BE2C (cell line): ENCODE measurements around the gene DYNC1H1.
"Not testable (repeated sequence)": the region's sequence is repeated elsewhere in the genome, so short reads cannot be mapped to it uniquely, and the experiment has no call there.

ENCODE experiments used
- DNase-seq: peaks from one replicate; pipeline ENCODE4 v3.0.0-alpha.2; 2020
- H3K27me3 ChIP-seq: fragments of 250-450 bp; sonication (Bioruptor Pico); 2 replicates; pipeline ENCODE4 v1.5.1; 2020; ENCODE audit warnings: mild to moderate bottlenecking
- H3K36me3 ChIP-seq: fragments of 250-450 bp; sonication (Bioruptor Pico); 2 replicates; pipeline ENCODE4 v1.5.1; 2020; ENCODE audit warnings: mild to moderate bottlenecking
- H3K4me1 ChIP-seq: fragments of 250-450 bp; sonication (Bioruptor Pico); 2 replicates; pipeline ENCODE4 v1.5.1; 2020
- H3K4me3 ChIP-seq: 2 replicates; pipeline ENCODE4 v1.5.1; 2011; ENCODE audit warnings: low read depth, low read length
- H3K9me3 ChIP-seq: fragments of 250-450 bp; sonication (Bioruptor Pico); 2 replicates; pipeline ENCODE4 v1.5.1; 2020
- CTCF ChIP-seq: IDR thresholded peaks from 2 replicates; pipeline ENCODE4 v1.5.1; 2012; ENCODE audit warnings: mild to moderate bottlenecking, low read depth, low read length

Gene DYNC1H1

DNA sequence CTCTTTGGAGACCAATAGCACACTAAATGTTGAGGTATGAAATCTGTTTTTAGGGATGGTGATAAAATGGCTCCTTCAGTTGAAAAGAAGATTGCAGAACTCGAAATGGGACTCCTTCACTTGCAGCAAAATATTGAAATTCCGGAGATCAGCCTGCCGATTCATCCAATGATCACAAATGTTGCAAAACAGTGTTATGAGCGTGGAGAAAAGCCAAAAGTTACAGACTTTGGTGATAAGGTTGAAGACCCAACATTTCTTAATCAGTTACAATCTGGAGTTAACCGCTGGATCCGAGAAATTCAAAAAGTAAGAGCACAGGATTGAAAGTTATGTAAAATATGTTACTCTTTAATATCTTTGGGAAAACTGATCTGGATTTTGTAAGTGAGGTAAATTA, 15.3 kb downstream of the DYNC1H1 start:
- Histone ChIP-seq H3K4me1 (no peaks in the 10 kb centered on the region), H3K4me3 (no peak overlapping the region), H3K9me3 (no peaks in the 10 kb centered on the region), H3K36me3 (peaks cover 92% of the 10 kb centered on the region), H3K27me3 (no peaks in the 10 kb centered on the region)
- TF ChIP-seq CTCF = no peak
- no peak for DNase-seq

GRCh38 chr14:101980251-101980650, 15.9 kb downstream of the DYNC1H1 start:
- no peaks in the 10 kb centered on the region for H3K27me3 ChIP-seq
- H3K36me3 ChIP-seq = peaks cover 90% of the 10 kb centered on the region
- no peak for DNase-seq
- H3K9me3 ChIP-seq = no peaks in the 10 kb centered on the region
- no peaks in the 10 kb centered on the region for H3K4me1 ChIP-seq
- H3K4me3 ChIP-seq = no peak overlapping the region
- TF ChIP-seq CTCF = no peak

DNA sequence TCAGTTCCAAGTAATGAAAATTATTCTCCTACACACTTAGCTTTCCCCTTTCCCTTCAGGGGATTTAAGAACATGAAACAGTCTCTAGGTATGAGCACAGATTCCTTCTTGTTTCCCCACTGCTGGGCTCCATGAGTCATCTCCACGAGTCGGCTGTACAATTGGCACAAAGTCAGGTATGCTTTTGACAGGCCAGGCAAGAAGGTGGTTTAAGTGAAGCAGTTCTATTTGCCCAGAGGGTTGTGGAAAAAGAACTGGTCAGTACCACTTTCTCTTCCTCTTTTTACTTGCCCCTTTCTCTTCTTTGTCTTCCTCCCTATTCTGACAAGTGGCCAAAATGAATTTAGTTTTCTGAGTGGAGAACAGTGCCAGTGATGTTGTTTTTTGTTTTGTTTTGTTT, 16.3 kb downstream of the DYNC1H1 start:
- no peak for DNase-seq
- H3K4me1 ChIP-seq = no peaks in the 10 kb centered on the region
- peaks cover 90% of the 10 kb centered on the region for H3K36me3 ChIP-seq
- H3K9me3 ChIP-seq = no peaks in the 10 kb centered on the region
- no peak overlapping the region for H3K4me3 ChIP-seq
- TF ChIP-seq CTCF = no peak
- H3K27me3 ChIP-seq = no peaks in the 10 kb centered on the region

- no peak for TF ChIP-seq CTCF
- DNase-seq = no peak
- Histone ChIP-seq H3K4me1 (no peaks in the 10 kb centered on the region), H3K9me3 (no peaks in the 10 kb centered on the region), H3K27me3 (no peaks in the 10 kb centered on the region), H3K4me3 (no peak overlapping the region), H3K36me3 (peaks cover 90% of the 10 kb centered on the region)
Observed at GRCh38 chr14:101982621-101983020, 18.2 kb downstream of the DYNC1H1 start.

DNA sequence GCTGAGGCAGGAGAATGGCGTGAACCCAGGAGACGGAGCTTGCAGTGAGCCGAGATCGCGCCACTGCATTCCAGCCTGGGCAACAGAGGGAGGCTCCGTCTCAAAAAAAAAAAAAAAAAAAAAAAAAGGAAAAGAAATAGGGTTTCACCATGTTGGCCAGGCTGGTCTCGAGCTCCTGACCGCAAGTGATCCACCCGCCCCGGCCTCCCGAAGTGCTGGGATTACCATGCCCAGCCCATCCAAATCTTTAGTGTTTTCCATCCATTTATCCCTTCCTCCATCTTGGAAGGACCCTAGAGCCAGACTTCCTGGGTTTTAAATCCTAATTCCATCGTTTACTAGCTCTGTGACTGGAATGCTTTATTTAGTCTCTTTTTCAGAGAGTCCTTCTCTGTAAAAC, 20.5 kb downstream of the DYNC1H1 start:
- DNase-seq, H3K4me1 ChIP-seq, H3K27me3 ChIP-seq, H3K4me3 ChIP-seq, H3K9me3 ChIP-seq: not testable (repeated sequence)
- H3K36me3 ChIP-seq = peaks cover 90% of the 10 kb centered on the region

- no peak for DNase-seq
- peaks cover 90% of the 10 kb centered on the region for H3K36me3 ChIP-seq
- no peak overlapping the region for H3K4me3 ChIP-seq
- H3K9me3 ChIP-seq = no peaks in the 10 kb centered on the region
- no peaks in the 10 kb centered on the region for H3K4me1 ChIP-seq
- no peaks in the 10 kb centered on the region for H3K27me3 ChIP-seq
- TF ChIP-seq CTCF = no peak
Observed at GRCh38 chr14:101985957-101986356, 21.6 kb downstream of the DYNC1H1 start.

DNA sequence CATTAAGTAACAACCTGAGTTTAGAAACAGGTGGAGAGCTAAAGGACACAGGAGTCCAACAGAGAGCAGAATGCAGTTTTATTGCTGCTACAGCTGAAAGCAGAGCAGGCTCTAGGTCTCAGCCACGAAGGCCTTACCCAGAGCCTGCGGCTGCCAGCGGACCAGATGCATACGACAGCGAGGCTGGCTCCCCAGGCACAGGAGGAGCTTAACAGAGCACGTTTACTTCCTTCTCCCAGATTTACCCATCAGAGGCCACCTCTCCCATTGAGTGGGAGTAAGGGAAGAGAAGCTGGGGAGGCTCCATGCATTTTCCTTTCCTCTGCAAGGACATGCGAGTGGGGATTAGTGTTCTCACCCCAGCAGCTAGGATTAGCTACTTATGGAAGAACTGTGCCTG, 22.6 kb downstream of the DYNC1H1 start:
- no peaks in the 10 kb centered on the region for H3K27me3 ChIP-seq
- no peak for DNase-seq
- no peaks in the 10 kb centered on the region for H3K9me3 ChIP-seq
- no peaks in the 10 kb centered on the region for H3K4me1 ChIP-seq
- peaks cover 90% of the 10 kb centered on the region for H3K36me3 ChIP-seq
- H3K4me3 ChIP-seq = no peak overlapping the region
- no peak for TF ChIP-seq CTCF
